A172 (cell line): ENCODE results near the gene C1orf174. TPM values are rescaled to one million over a fixed set of nuclear protein-coding genes. Genes with fewer than 3 reads are reported as not detected.

ENCODE experiments used
- DNase-seq: peaks from one replicate; pipeline ENCODE4 v3.0.0-alpha.2; 2015; ENCODE audit warnings: low spot score
- total RNA-seq: library from RNA; depleted of rRNA; stranded (reverse); fragments of >200 nt; shearing (Covaris generic); gene quantifications from 2 replicates; pipeline ENCODE4 v1.2.3, GENCODE V29; 2014; rRNA removed

C1orf174 gene
- 23.3 and 28.6 TPM in 2 replicates for total RNA-seq

GRCh38 chr1:3900150-3900968 lies at the start of gene C1orf174:
C1orf174 (minus strand) TSS chr1:3900272; CDS start chr1:3900186, 86 bp downstream.
- peak; percentile 87 for DNase-seq

- DNase-seq, result peak; percentile 13
Measured at GRCh38 chr1:3948344-3948743, 48.3 kb upstream of the C1orf174 start.

- no peak for DNase-seq
Measured at GRCh38 chr1:3945916-3946840, 46.1 kb upstream of the C1orf174 start.

GRCh38 chr1:3945222-3945621 lies 45.1 kb upstream of the C1orf174 start:
- no peak for DNase-seq

- no peak for DNase-seq
Measured at GRCh38 chr1:3944578-3945125, 44.6 kb upstream of the C1orf174 start.

GRCh38 chr1:3943806-3944577 lies 43.9 kb upstream of the C1orf174 start:
- no peak for DNase-seq

GRCh38 chr1:3943123-3943431 lies 43.0 kb upstream of the C1orf174 start:
- DNase-seq, result no peak

- no peak for DNase-seq
Measured at GRCh38 chr1:3942416-3943122, 42.5 kb upstream of the C1orf174 start.

- DNase-seq, result no peak
Measured at GRCh38 chr1:3940754-3941345, 40.8 kb upstream of the C1orf174 start.

- no peak for DNase-seq
Measured at GRCh38 chr1:3940081-3940753, 40.1 kb upstream of the C1orf174 start.

- no peak for DNase-seq
Measured at GRCh38 chr1:3939242-3940080, 39.4 kb upstream of the C1orf174 start.

GRCh38 chr1:3932156-3932919 lies 32.3 kb upstream of the C1orf174 start:
- DNase-seq, result no peak

GRCh38 chr1:3931007-3931912 lies 31.2 kb upstream of the C1orf174 start:
- no peak for DNase-seq

GRCh38 chr1:3930301-3931006 lies 30.4 kb upstream of the C1orf174 start:
- DNase-seq, result no peak

GRCh38 chr1:3929126-3929525 lies 29.1 kb upstream of the C1orf174 start:
- DNase-seq, result no peak

- no peak for DNase-seq
Measured at GRCh38 chr1:3928586-3928985, 28.5 kb upstream of the C1orf174 start.

GRCh38 chr1:3926956-3927355 lies 26.9 kb upstream of the C1orf174 start:
- DNase-seq, result no peak
